Middle frontal gyrus (tissue), 1 donor: ENCODE measurements around the gene HCRT.
"Not testable (repeated sequence)": the region's sequence is repeated elsewhere in the genome, so short reads cannot be mapped to it uniquely, and the experiment has no call there.

Source experiments
- DNase-seq: peaks from one replicate; pipeline ENCODE4 v3.0.0-alpha.2; 2015; ENCODE audit warnings: low spot score; ENCODE audit errors: extremely low spot score

HCRT gene

GRCh38 chr17:42184713-42185620 is at the start of gene HCRT:
Gene HCRT (minus strand): TSS chr17:42185452. CDS start chr17:42185365, 87 bp downstream.
- DNase-seq: no peak

GRCh38 chr17:42233994-42234393 is 48.7 kb upstream of the HCRT start:
- no peak for DNase-seq

- DNase-seq: no peak
Observed at GRCh38 chr17:42233156-42233555, 47.9 kb upstream of the HCRT start.

- no peak for DNase-seq
Observed at GRCh38 chr17:42230225-42230624, 45.0 kb upstream of the HCRT start.

GRCh38 chr17:42227849-42228700 is 42.8 kb upstream of the HCRT start:
- DNase-seq: no peak

GRCh38 chr17:42225646-42226045 is 40.4 kb upstream of the HCRT start:
- no peak for DNase-seq

GRCh38 chr17:42224651-42225050 is 39.4 kb upstream of the HCRT start:
- DNase-seq: no peak

GRCh38 chr17:42221886-42222745 is 36.9 kb upstream of the HCRT start:
- no peak for DNase-seq

GRCh38 chr17:42219280-42219679 is 34.0 kb upstream of the HCRT start:
- DNase-seq: not testable (repeated sequence)

GRCh38 chr17:42214156-42214555 is 28.9 kb upstream of the HCRT start:
- no peak for DNase-seq

- DNase-seq: no peak
Observed at GRCh38 chr17:42212382-42212781, 27.1 kb upstream of the HCRT start.

- DNase-seq: peak; percentile 40
Observed at GRCh38 chr17:42211921-42212341, 26.7 kb upstream of the HCRT start.

GRCh38 chr17:42210046-42210445 is 24.8 kb upstream of the HCRT start:
- no peak for DNase-seq

- not testable (repeated sequence) for DNase-seq
Observed at GRCh38 chr17:42206153-42206612, 20.9 kb upstream of the HCRT start.

GRCh38 chr17:42203354-42203753 is 18.1 kb upstream of the HCRT start:
- no peak for DNase-seq

GRCh38 chr17:42202696-42203095 is 17.4 kb upstream of the HCRT start:
- DNase-seq: no peak

GRCh38 chr17:42202159-42202558 is 16.9 kb upstream of the HCRT start:
- no peak for DNase-seq

- DNase-seq: no peak
Observed at GRCh38 chr17:42201458-42201772, 16.2 kb upstream of the HCRT start.

GRCh38 chr17:42200706-42201457 is 15.6 kb upstream of the HCRT start:
- peak; percentile 51 for DNase-seq

- DNase-seq: no peak
Observed at GRCh38 chr17:42199416-42200011, 14.3 kb upstream of the HCRT start.
